ENCODE data around the gene RAB9A.
"Not testable (repeated sequence)": the region's sequence is repeated elsewhere in the genome, so short reads cannot be mapped to it uniquely, and the experiment has no call there.

RAB9A gene

DNA sequence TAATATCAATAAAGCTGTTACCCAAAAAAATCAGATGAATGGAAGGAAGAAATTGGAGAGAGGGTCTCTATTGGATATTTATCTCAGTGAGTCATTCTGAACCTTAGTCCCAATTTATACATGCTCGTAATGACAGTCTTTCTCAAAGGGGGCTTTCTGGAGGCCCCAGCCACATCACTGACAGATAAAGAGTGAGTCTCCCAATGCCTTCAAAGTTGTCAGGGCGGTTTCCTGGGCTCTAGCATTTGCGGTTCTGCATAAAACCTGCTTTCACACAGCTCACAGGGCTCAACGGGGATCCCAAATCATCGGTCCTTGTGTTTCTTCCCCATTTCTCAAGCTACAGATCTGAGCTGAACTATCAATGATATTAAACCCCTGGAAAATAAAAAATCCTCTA lies 18.7 kb upstream of the RAB9A start:
- DNase-seq = no peak

DNA sequence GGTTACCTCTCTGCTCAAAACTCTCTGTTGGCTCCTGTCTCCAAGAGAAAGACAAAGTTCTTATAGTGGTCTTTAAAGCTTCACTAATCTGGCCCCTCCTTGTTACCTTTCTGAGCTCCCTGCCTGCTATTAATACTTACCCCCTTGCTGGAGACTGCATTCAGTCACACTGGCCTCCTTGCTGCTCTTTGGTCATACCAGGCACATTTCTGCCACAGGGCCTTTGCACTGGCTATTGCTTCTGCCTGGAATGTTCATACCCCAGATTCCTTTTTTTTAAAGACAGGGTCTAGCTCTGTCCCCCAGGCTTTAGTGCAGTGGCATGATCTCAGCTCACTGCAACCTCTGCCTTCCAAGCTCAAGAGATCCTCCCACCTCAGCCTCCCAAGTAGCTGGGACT lies 15.9 kb upstream of the RAB9A start:
- no peak for DNase-seq

DNA sequence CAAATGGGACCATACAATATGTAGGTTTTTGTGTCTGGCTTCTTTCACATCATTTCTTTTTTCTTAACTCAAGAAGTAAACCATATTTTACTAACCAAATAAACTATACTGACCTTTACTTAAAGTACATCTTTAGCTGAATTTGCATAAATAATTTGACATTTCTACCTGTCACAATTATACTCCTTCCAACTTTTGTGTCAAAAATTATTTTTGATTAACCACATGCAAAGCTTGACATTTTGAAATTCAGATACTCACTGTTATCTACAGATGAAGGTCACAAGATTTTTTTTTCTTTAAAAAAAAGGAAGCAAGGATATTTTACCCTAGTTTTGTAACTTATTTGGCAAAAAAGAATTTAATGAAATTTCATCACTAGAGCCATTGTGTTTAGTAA lies 12.0 kb upstream of the RAB9A start:
- no peak for DNase-seq

DNA sequence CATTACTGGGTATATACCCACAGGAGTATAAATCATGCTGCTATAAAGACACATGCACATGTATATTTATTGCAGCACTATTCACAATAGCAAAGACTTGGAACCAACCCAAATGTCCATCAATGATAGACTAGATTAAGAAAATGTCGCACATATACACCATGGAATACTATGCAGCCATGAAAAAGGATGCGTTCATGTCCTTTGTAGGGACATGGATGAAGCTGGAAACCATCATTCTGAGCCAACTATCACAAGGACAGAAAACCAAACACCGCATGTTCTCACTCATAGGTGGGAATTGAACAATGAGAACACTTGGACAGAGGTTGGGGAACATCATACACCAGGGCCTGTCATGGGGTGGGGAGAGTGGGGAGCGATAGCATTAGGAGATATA lies 9.2 kb upstream of the RAB9A start:
- DNase-seq = not testable (repeated sequence)

DNA sequence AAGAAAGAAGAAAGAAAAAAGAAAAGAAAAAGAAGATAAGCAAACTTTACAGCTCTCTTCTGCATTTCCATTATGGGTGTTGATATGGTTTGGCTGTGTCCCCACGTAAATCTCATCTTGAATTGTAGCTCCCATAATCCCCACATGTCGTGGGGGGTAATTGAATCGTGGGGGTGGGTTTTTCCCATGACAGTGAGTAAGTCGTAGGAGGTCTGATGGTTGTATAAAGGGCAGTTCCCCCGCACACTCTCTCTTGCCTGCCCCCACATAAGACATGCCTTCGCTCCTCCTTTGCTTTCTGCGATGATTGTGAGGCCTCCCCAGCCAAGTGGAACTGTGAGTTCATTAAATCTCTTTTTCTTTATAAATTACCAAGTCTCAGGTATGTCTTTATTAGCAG lies 7.3 kb upstream of the RAB9A start:
- no peak for DNase-seq

DNA sequence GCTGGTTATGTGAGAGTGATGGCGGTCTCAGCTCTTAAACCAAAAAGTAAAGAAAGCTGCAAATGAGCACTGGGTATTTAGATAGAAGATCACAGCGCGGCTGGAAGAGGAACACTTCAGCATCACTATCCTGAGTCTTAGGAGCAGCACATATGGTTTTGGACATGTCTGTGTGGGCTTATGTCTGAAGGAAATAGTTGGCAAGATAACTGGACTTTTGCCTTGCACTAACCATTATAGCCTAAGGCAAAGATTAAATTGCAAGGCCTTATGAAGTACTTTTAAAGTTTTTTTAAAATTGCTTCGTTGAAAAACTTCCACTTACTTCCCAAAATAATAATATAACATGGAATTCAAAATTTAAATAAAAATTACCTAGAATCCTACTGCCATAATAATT lies 4.6 kb upstream of the RAB9A start:
- DNase-seq = no peak

DNA sequence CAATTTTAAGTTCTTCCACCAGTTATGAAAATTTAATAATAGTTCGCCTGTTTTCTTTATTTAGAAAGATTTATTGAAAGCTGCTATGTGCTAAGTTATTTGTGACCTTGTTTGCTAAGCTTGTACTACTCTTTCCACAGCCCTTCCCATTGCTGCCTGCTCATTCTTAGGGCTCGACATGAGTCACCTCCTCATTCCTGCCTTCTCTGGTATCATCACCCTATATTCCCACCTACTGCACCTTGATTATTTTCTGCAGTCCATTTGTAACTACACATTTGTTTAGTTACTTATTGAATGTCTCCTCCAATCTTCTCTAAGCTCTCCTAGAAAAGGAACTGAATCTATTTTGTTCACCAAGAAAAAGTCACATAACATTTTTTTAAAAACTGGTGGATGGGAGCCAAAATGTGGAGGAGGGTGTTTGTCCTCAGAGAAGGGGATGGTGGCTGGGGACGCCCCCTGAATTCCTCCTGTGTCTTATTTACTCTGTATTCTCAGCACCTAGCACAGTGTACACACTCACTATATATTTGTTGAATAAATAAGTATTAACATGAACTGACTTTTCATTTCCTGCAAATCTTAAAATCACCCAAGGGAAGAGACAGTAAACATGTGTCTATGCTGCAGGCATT lies 3.7 kb upstream of the RAB9A start:
- no peak for DNase-seq

DNA sequence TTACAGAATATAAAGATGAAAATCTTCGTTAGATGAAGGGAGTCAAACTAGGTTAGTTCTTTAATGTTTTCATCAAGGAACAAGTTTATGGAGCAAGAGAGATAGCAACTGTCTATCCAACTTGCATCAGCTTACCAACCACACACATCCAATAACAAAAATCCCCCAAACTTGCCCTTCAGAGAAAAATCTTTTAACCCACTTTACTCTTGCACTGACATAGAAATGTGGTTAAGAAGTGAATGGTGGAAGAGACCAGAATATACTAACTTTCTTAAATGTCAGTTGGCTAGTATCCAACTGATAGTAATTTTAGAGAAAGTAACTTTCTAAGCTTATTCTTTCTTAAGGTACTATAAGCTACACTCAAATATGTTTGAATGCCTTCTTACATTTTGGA lies 1.7 kb upstream of the RAB9A start:
- no peak for DNase-seq

DNA sequence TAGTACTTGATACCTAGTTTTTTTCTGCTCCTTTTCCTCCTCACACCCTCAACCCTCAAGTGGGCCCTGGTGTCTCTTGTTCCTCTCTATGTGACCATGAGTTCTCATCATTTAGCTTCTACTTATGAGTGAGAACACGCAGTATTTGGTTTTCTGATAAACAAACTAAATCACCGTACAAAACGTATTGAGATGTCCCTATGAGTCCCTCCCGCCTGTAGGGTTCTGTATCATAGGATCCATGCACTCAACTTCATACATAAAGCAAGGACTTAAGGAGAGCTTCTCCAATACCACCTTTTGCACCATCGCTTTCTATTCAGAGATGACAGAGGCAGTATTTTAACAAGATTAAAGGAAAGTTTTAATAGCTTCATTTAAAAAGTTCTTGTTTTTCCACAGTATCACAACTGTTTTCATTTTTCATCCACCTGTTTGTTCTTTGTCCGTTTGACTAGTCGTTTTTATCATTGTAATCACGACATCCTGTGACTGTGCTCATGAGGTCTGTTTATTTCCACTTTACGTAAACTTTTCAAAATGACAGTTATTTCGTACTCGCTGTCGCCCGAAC lies 457 bp upstream of the RAB9A start:
- no peak for DNase-seq

DNA sequence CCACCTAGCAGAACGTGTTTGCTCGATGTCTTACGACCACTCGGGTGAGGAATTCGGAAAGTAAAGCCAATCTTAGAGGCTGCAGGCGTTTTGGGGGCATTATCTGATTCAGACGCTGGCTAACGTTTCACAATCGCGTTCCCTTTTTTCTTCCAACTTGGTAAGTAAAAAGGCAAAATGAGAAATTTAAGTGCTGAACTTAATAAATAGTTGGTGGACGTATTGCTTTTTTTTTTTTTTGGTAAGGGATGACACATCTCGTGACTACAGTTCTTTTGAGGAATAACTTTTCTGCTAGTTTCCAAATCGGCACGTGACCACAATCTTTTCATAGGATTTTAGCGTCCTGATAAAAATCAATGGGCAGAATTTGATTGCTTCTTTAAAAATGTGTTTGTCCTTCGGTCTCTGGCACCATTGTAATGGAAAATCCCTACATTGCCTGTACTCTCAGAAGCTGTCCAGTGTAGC lies 848 bp downstream of the RAB9A start:
- DNase-seq = peak; percentile 43

DNA sequence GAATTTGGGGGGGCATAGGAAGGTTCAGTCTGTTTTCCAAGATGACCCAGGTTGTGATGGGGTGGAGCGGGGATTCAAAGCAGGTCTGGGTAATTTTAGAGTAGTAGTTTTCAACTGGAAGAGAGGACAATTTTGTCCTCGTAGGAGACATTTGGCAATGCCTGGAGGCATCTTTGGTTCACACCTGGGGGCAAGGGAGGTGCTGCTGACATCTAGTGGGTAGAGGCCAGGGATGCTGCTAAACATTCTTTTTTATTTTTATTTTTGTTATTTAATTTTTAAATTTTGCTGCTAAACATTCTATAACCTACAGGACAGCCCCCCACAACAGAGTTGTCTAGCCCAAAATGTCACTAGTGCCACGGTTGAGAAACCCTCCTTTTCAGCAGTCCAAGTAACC lies 1.9 kb downstream of the RAB9A start:
- no peak for DNase-seq

DNA sequence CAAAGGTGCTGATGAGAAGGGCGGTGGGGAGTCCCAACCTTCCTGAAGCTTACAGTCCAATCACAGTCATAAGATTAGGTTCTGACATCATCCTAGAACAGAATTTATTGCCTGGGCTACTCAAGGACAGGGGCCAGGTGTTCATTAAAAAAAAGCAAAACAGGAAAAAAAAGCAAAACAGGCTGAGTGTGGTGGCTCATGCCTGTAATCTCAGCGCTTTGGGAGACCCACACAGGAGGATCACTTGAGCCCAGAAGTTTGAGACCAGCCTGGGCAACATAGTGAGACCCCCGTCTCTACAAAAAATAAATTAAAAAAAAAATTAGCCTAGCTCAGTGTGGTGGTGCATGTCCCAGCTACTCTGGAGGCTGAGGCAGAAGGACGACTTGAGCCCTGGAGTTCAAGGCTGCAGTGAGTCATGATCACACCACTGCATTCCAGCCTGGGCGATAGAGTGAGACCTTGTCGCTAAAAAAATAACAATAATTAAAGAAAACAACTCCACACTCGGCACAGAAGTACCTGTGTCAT lies 3.0 kb downstream of the RAB9A start:
- DNase-seq = no peak

DNA sequence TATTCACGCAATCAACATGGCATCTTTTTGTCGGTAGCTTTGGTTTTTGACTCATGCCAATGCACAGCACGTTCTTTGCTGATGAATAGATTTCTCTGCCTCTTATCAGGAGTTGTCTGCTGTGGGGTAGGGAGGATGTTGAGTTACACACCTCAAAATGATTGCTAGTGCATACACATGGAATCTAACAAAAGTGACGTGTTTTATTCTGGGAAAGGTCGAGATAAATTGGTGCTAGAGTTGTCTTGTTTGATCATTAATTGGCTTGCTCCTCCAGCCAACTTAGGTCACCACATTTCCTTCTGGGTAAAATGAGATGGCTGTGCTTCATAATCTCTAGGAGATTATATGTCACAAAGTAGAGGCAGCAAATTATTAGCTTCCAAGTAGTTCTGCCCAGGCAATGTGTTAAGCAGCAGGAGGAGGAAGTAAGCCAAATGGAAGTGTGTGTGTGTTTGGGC lies 3.9 kb downstream of the RAB9A start:
- DNase-seq = peak; percentile 3

DNA sequence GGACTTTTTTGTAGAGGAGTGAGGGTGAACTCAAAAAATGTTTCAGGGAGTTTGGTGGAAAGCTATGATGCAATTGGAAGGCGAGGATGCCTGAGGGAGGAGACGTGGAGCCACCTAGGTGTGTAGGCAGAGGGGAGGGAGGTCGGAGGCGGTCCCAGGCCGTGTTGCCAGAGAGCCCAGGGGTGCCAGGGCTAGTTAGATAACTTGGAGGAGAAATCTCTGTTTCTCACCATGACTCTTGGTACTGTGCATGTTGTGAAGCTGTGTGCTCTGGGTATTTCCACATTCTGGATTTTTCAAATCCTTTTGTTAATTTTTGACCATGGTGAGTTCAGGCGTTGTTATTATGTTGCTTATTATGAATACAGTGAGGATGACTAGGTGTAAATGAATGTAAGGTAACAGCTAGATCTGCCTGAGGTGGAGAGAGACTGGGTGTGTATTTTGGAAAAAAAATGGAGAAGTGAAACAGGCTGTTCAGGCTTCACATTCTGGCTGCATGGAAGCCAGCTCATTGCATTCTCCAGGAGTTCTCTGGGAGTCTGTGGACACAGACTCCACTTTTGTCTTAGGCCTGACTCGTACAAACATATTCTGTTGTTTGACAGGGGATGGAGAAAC lies 4.5 kb downstream of the RAB9A start:
- peak; percentile 23 for DNase-seq

DNA sequence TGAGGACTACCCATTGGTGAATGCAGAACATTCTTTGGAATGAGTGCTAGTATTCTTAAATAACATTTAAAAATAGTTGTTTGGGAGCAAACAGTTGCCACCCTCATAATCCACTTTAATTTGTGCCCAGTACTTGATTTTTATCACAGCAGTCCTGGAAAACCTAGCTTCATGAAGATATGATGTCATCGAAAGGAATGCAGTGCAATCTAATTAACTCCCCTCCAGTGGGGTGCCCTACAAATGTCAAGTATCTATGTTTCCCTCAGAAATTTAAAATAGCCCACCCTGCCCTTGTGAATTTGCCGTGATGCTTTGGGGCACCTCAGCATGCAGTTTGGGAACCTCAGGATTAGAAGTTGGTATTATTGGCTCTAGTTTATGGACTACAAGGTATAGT lies 5.4 kb downstream of the RAB9A start:
- DNase-seq = no peak

DNA sequence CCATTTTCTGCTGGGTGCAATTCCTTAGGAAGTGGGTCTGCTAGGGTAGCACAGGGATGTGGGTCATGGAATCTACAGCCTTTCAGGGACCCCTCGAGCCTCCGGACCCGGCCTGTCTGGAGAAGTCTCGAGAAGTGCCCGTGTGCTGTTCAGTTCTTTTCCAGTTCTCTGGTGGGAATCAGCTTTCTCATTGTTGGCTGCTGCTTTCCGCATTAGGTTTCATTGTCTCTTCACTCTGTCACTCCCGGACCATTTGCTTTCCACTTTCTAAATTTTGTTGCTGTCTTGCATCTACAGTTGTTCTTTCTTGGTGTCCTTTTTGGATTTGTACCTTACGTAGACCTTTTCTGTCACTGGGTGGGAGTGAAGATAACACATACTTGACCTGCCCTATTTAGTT lies 6.1 kb downstream of the RAB9A start:
- DNase-seq = no peak

DNA sequence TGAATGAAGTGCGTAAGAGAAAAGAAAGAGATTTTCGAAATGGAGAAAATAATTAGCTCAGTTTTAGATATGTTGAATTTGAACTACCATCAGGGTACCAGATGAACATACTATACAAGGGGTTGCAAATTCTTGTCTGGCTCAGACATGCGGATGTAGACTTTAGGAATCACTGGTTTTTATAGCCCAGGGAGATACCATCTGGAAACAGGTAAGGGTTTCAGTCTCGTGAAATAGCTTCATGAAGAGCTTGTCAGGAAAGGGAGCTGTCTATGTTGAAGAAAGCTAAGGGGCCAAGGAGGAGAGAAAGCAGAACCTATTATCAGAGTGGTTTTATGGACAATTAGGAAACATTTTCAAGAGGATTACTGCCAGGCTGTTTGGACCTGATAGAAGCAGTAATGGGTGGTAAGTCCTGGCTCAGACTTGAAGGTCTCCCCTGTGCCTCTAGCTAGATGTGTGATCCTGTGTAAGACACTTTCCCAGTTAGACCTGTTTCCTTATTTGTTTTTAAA lies 6.7 kb downstream of the RAB9A start:
- DNase-seq = no peak

DNA sequence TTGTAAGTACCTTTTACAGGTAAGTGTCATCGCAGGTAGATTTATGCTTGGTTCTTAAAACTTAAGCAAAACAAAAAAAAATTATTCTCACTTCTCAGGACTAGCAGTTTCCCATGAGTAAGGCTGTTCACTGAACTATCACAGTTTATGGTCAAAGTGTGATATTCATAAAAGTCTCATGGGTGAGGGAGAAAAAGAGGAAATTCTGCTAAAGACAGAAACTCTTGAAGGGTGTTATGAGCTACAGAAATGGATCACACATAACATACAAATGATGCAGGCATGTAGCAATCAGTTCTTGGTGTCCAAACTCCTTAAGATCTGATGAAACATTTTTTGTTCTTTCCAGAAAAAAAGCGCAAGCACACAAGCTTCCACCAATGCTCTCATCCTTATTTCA lies 8.5 kb downstream of the RAB9A start:
- DNase-seq = peak; percentile 82

DNA sequence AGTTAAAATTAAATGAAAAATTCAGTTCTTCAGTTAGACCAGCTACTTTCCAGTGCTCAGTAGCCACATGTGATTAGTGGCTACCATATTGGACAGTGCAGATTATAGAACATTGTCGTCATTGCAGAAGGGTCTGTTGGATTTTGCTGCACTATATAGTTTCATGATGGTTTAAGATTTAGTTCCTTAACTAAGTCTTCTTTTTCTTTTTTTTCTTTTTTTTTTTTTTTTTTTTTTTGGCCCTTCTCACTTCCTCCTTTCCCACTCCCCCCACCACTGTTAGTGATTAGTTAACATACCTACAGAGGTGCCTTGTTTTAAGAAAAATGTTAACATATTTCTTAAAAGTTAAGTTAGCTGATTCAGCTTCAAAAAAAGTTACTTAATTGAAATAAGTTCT lies 9.0 kb downstream of the RAB9A start:
- DNase-seq = no peak

DNA sequence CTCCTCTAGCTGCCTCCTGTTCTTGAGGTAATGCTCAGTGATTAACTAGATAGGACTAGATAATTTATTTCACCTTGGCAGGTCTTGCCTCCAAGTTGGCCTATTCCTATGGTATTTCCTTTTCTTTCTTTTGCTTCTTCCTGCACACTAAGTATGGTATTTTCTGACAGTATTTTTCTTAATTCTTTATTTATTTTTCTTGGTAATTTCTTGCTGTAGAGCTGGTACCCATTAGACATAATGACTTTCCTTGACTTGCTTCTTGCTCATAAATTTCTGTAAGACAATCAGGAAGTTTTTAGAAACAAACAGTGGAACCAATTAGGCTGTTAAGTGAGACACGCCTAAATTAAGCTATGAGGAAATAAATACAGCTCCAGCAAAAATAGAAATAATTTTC lies 9.5 kb downstream of the RAB9A start:
- no peak for DNase-seq

DNA sequence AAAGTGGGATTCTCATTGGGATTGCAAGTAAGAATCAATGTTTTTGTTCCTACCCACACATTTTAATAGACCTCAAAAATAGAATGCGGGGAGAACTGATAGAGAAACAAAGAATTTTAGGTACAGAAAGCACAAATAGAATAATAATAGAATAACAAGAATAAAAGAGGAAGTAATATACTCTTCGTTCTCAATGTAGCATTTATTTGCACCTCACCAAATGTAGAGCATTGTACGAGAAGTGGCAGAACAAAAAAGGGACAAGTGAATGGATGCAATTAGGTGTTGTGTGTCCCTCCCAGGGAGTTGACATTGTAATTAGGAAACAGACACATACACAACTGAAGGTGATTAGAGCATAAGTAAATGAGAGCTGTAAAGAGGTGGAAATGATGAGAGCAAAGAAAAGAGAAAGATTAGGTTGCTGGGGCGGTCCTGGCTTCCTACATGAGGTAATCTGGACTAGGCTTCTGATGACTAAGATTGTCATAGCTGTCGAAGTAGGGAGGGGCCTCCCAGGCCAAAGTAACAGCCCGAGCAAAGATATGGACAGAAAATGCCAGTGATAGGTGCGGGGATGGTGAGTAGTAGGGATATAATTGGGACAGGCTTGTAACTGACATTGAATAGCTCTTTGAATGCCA lies 10.4 kb downstream of the RAB9A start:
- DNase-seq = peak; percentile 54

DNA sequence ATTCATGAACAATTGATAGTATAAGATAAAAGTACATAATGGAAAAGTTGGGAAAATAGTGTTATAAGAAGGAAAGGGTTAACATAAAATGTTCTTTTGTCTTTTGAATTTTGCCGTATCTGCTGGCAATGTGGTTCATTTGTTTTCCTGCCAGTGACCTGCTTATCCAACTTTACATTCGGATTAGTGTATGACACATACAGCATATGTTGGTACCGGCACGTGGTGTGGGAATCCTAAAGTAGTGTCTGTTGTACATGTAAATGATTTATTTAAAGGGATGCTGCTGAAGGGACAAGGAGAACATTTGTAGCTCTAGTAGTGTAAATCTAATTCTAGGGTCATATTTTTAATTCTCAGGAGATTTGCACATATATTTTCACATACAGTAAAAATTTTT lies 11.5 kb downstream of the RAB9A start:
- no peak for DNase-seq

DNA sequence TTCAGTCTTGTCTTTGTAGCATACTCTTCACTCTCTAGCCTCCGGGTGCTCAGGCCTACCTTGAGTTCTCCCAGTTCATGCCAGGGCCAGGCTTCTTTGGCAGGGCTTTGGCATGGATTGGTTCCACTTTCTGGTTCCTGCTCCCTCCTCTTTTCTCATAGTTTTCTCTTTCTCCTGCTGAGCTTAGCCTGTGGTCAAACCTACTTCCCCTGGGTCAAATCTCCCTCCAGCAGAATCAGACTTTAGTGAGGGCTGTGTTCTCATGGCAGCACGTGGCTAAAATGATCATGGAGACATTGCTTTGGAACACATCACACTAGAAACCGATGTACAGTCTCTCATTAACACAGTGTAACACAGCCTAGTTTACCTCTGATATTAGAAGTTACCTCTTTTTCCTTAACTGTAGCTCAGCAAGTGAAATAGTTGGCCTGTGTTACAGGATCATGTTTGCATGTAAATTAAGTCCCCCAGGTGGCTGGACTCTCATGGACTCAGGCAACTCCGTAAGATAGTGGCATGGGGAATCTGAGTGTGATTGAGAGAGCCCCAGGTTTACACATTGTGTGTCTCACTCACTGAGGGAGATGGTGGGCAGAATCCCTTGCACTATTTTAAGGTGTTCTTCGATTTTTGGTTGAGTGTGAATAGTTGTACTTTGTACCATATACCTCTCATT lies 13.3 kb downstream of the RAB9A start:
- DNase-seq = peak; percentile 50
